ENCODE data around the gene TEDC1. TPM values are rescaled to one million over a fixed set of nuclear protein-coding genes. Genes with fewer than 3 reads are reported as not detected.

Gene TEDC1
- total and polyA plus RNA-seq, 2 donors from 2014 or later, result 6.9 to 13.2 TPM

- no peaks in the 10 kb centered on the region for H3K9me3 ChIP-seq (ENCODE audit: control insufficient read depth in 2 of 3, insufficient read depth in 1 of 3, low read length in 3 of 3)
- TF ChIP-seq CTCF (IDR thresholded peaks at IDR 0.05; ENCODE audit: borderline replicate concordance, extremely low read depth, insufficient read depth), result no peak
- peak in 1 of 5 donors; percentile 69 for DNase-seq
- no peak overlapping the region for H3K9ac ChIP-seq (ENCODE audit: low read length in 3 of 3)
- H3K27ac ChIP-seq (ENCODE audit: low read depth in 2 of 2, low read length in 2 of 2), result no peak overlapping the region
- H3K4me3 ChIP-seq (ENCODE audit: low read length in 3 of 3), result no peak overlapping the region
- H3K27me3 ChIP-seq (ENCODE audit: control insufficient read depth, insufficient read depth, low read length), result no peaks in the 10 kb centered on the region
- H3K4me1 ChIP-seq (ENCODE audit: control insufficient read depth in 2 of 3, insufficient read depth in 2 of 3, low read depth in 1 of 3, low read length in 3 of 3), result no peaks in the 10 kb centered on the region
- intact Hi-C loops (cut with DNase I), result no loop called here
- FAIRE-seq, result no peak
- no peaks in the 10 kb centered on the region for H3K36me3 ChIP-seq (ENCODE audit: control insufficient read depth in 2 of 3, insufficient read depth in 3 of 3, low read length in 3 of 3)
These were observed 6.0 kb downstream of the TEDC1 start for GRCh38 chr14:105496831-105497591.

DNA sequence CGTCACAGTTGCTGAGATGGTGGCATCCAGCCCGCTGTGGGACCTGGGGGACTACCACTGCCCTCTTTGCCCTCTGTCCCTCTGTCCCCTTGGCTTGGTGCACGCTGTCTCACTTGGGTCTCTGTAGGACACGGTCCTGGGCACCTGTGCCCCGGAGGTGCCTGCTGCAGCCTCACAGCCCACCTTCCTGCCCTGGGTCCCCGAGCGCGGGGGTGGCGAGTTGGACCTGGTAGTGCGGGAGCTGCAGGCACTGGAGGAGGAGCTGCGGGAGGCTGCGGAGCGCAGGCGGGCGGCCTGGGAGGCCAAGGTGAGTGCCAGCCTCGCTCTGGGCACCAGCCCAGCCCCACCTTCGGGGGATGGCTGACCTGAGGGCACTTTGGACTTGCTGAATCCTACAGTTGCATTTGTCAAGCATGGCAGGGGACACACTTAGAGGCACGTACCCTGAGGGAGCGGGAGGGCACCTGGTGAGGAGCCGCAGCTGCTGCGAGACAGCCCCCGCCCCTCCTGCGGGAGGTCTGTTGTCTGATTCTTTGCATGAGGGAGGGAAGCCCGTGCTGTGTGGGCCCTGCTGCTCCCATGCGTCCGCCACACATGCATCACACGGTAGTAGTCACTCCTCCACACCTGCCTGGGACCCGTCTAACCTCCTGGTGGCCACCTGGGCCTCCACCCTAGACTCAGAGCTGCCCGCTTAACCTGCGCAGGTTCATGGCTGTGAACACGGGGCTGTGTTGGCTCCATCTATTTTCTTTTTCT, 6.8 kb downstream of the TEDC1 start:
- Histone ChIP-seq H3K27me3 (ENCODE audit: control insufficient read depth, insufficient read depth, low read length) (no peaks in the 10 kb centered on the region), H3K4me3 (ENCODE audit: low read length in 3 of 3) (no peak overlapping the region), H3K36me3 (ENCODE audit: control insufficient read depth in 2 of 3, insufficient read depth in 3 of 3, low read length in 3 of 3) (no peaks in the 10 kb centered on the region), H3K9me3 (ENCODE audit: control insufficient read depth in 2 of 3, insufficient read depth in 1 of 3, low read length in 3 of 3) (no peaks in the 10 kb centered on the region), H3K27ac (ENCODE audit: low read depth in 2 of 2, low read length in 2 of 2) (no peak overlapping the region), H3K9ac (ENCODE audit: low read length in 3 of 3) (no peak overlapping the region), H3K4me1 (ENCODE audit: control insufficient read depth in 2 of 3, insufficient read depth in 2 of 3, low read depth in 1 of 3, low read length in 3 of 3) (no peaks in the 10 kb centered on the region)
- FAIRE-seq (no peak), DNase-seq (peak in 4 of 5 donors; percentile 14 to 77 (median 41))
- intact Hi-C loops (cut with DNase I), result no loop called here
- no peak for TF ChIP-seq CTCF (IDR thresholded peaks at IDR 0.05; ENCODE audit: borderline replicate concordance, extremely low read depth, insufficient read depth)

DNA sequence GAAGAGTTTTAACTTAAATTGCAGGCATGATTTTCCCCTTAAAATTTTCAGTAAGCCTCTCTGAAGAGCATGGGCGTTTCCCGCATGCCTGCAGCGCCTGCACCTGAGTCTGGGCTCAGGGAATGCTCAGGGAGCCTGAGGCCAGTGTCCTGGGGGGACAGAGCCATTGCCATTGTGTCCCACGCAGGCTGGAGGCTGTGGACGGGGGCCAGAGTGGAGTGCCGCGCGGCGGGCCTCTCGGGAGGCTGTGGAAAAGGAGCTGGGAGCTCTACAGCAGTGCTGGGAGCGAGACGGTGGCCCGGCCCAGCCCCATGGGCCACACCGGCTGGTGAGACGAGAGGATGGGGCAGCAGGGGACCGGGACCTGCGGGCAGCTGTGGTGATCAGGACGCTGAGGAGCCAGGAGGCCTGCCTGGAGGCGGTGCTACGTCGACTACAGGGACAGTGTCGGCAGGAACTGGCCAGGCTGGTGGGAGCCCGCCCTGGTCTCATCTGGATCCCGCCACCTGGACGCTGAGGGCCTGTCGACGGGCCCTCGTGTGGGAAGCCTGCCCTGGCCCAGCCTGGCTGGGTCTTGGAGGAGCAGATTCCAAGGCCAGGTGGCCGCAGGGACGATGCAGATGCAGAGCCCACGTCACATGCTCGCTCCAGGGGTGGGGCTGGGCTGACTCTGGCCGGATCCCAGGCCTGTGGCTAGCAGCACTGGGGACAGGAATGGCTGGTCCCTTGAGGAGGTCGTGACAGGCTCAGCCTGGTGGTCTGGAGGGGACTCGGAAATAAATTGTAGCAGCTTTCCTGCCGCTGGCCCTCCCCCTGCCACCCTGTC, 7.6 kb downstream of the TEDC1 start:
- H3K27ac ChIP-seq (ENCODE audit: low read depth in 2 of 2, low read length in 2 of 2), result no peak overlapping the region
- no peaks in the 10 kb centered on the region for H3K9me3 ChIP-seq (ENCODE audit: control insufficient read depth in 2 of 3, insufficient read depth in 1 of 3, low read length in 3 of 3)
- intact Hi-C loops (cut with DNase I), result no loop called here
- no peaks in the 10 kb centered on the region for H3K27me3 ChIP-seq (ENCODE audit: control insufficient read depth, insufficient read depth, low read length)
- DNase-seq (peak in 1 of 5 donors; percentile 70), FAIRE-seq (no peak)
- no peak overlapping the region for H3K9ac ChIP-seq (ENCODE audit: low read length in 3 of 3)
- no peak for TF ChIP-seq CTCF (IDR thresholded peaks at IDR 0.05; ENCODE audit: borderline replicate concordance, extremely low read depth, insufficient read depth)
- no peaks in the 10 kb centered on the region for H3K36me3 ChIP-seq (ENCODE audit: control insufficient read depth in 2 of 3, insufficient read depth in 3 of 3, low read length in 3 of 3)
- H3K4me1 ChIP-seq (ENCODE audit: control insufficient read depth in 2 of 3, insufficient read depth in 2 of 3, low read depth in 1 of 3, low read length in 3 of 3), result no peaks in the 10 kb centered on the region
- H3K4me3 ChIP-seq (ENCODE audit: low read length in 3 of 3), result no peak overlapping the region

Measured in kidney (tissue), 14 donors.